B cell (primary cell): Measurements from ENCODE around the gene KLF1. TPM values are rescaled to one million over a fixed set of nuclear protein-coding genes. Genes with fewer than 3 reads are reported as not detected.

ENCODE experiments used
- ATAC-seq: fragments of 200-7000 bp; cut with Tn5 transposase; one replicate; pipeline ENCODE4 v1.10.0; 2021; ENCODE audit warnings: low read depth, mild to moderate bottlenecking, moderate number of reproducible peaks, moderate library complexity
- CTCF ChIA-PET: fragments of 350-600 bp; sonication (Branson Sonifier 250); formaldehyde crosslinking; loops from one replicate; lab custom pipeline; 2021; ENCODE audit warnings: antibody characterized with exemption, inconsistent platforms; lab: Charles Lee
- POLR2A ChIA-PET: fragments of 350-600 bp; sonication (Branson Sonifier 250); formaldehyde crosslinking; loops from one replicate; lab custom pipeline; 2021; ENCODE audit warnings: antibody characterized with exemption; lab: Charles Lee
- DNase-seq: peaks from one replicate; pipeline ENCODE4 v3.0.0; 2013
- H2AFZ ChIP-seq: 2 replicates; pipeline ENCODE4 v1.6.1; 2012; ENCODE audit warnings: mild to moderate bottlenecking, low read depth, low read length; ENCODE audit not compliant: insufficient read depth, poor library complexity, severe bottlenecking
- H3K27ac ChIP-seq, 2 donors: 1 replicate in 1 of 2; 2 replicates in 1 of 2; pipeline ENCODE4 v1.5.1; 2012 to 2013; ENCODE audit warnings: low read length in 2 of 2, mild to moderate bottlenecking in 2 of 2, moderate library complexity in 1 of 2
- H3K27me3 ChIP-seq, 4 experiments: fragments of 200-600 bp in 1 of 4; sonication (generic) in 1 of 4; replicated peaks in 1 of 4; 1 replicate in 2 of 4; 2 replicates in 2 of 4; pipeline versions ENCODE4 v1.6.1 to v1.7.0; 2013 to 2016; ENCODE audit warnings: low read length in 3 of 4, mild to moderate bottlenecking in 2 of 4, mixed read lengths in 1 of 4, moderate library complexity in 1 of 4; ENCODE audit not compliant: insufficient read depth in 4 of 4, control insufficient read depth in 3 of 4; ENCODE audit errors: control extremely low read depth in 1 of 4
- H3K36me3 ChIP-seq, 2 experiments: replicated peaks in 1 of 2; 1 replicate in 1 of 2; 2 replicates in 1 of 2; pipeline versions ENCODE4 v1.6.1 to v1.7.1; 2013; ENCODE audit warnings: low read length in 1 of 2; ENCODE audit not compliant: insufficient read depth in 2 of 2, control insufficient read depth in 1 of 2; ENCODE audit errors: control extremely low read depth in 1 of 2, extremely low read depth in 1 of 2
- H3K4me1 ChIP-seq, 2 donors: fragments of 200-600 bp in 1 of 2; sonication (generic) in 1 of 2; 1 replicate in 1 of 2; 2 replicates in 1 of 2; pipeline versions ENCODE4 v1.5.1 to v1.6.1; 2013 to 2017; ENCODE audit warnings: low read length in 2 of 2; ENCODE audit not compliant: control insufficient read depth in 2 of 2, insufficient read depth in 2 of 2
- H3K4me2 ChIP-seq: replicated peaks from 2 replicates; pipeline ENCODE3; 2012; ENCODE audit warnings: mild to moderate bottlenecking, low read depth, low read length; ENCODE audit not compliant: poor library complexity, severe bottlenecking
- H3K4me3 ChIP-seq, 5 experiments: fragments of 200-600 bp in 1 of 5; sonication (generic) in 1 of 5; 1 replicate in 3 of 5; 2 replicates in 2 of 5; pipeline versions ENCODE4 v1.5.1 to v1.7.0; 2011 to 2016; ENCODE audit warnings: low read length in 4 of 5, mild to moderate bottlenecking in 4 of 5, low read depth in 2 of 5, control low read depth in 1 of 5, moderate library complexity in 1 of 5; ENCODE audit not compliant: insufficient read depth in 1 of 5; ENCODE audit errors: control extremely low read depth in 1 of 5, extremely low read depth in 1 of 5
- H3K79me2 ChIP-seq: fragments of 200-600 bp; sonication (generic); one replicate; pipeline ENCODE4 v1.6.0; 2016; ENCODE audit warnings: low read length; ENCODE audit not compliant: control insufficient read depth, insufficient read depth
- H3K9ac ChIP-seq: fragments of 200-600 bp; sonication (generic); 2 replicates; pipeline ENCODE4 v1.6.1; 2017; ENCODE audit warnings: mild to moderate bottlenecking, low read length, moderate library complexity
- H3K9me3 ChIP-seq, 3 donors: one replicate each; pipeline versions ENCODE4 v1.6.1 to v1.7.1; 2013; ENCODE audit warnings: low read length in 2 of 3; ENCODE audit not compliant: control insufficient read depth in 2 of 3, insufficient read depth in 1 of 3; ENCODE audit errors: control extremely low read depth in 1 of 3
- H4K20me1 ChIP-seq: 2 replicates; pipeline ENCODE4 v1.6.0; 2012; ENCODE audit warnings: mild to moderate bottlenecking, low read length; ENCODE audit not compliant: insufficient read depth, control insufficient read depth, poor library complexity, severe bottlenecking
- H3K27ac Mint-ChIP-seq: one replicate; pipeline ENCODE4 v1.8.0; 2021; ENCODE audit warnings: mixed read lengths
- H3K27me3 Mint-ChIP-seq: one replicate; pipeline ENCODE4 v1.8.0; 2021; ENCODE audit warnings: mixed read lengths
- H3K4me1 Mint-ChIP-seq: one replicate; pipeline ENCODE4 v1.8.0; 2021; ENCODE audit warnings: mixed read lengths
- H3K4me3 Mint-ChIP-seq: one replicate; pipeline ENCODE4 v1.8.0; 2021; ENCODE audit warnings: mixed read lengths
- H3K9me3 Mint-ChIP-seq: one replicate; pipeline ENCODE4 v1.8.0; 2022; ENCODE audit warnings: mixed read lengths; ENCODE audit not compliant: insufficient read depth
- EZH2 ChIP-seq: IDR thresholded peaks from 2 replicates; pipeline ENCODE4 v1.6.1; 2012; ENCODE audit warnings: borderline replicate concordance, low read depth, mild to moderate bottlenecking, moderate library complexity, low read length; ENCODE audit not compliant: insufficient read depth, poor library complexity, severe bottlenecking
- WGBS: methylation state at CpG from one replicate; pipeline ENCODE4 v1.1.5; 2013; ENCODE audit warnings: missing lambda C conversion rate; ENCODE audit not compliant: insufficient coverage; 5-methylcytosine and 5-hydroxymethylcytosine counted together
- intact Hi-C: fragments of 100-400 bp; cut with micrococcal nuclease; formaldehyde crosslinking; loops from one replicate; pipeline ENCODE4 v1.10.0; 2022
- polyA plus RNA-seq: library from polyadenylated mRNA; depleted of rRNA; stranded (reverse); fragments of >200 nt; gene quantifications from 2 replicates; pipeline ENCODE4 v1.2.3, GENCODE V29; 2012
- total RNA-seq, 2 donors: library from RNA; stranded (reverse); fragments of 120-200 nt in 1 of 2; gene quantifications; 1 replicate in 1 of 2; 2 replicates in 1 of 2; pipeline versions ENCODE4 v1.2.3 to v1.2.4, GENCODE V29; 2013 to 2022
- TF ChIP-seq, protein P1 (sequence below): fragments of 200-600 bp; IDR thresholded peaks from one replicate; pipeline ENCODE4 v1.8.0; 2022; ENCODE audit warnings: antibody characterized with exemption, mild to moderate bottlenecking

The KLF1 gene
- total and polyA plus RNA-seq, 2 donors (not counting 1 experiment from before 2014, with no cell fraction given), result not detected

GRCh38 chr19:12912571-12912970 lies 25.6 kb upstream of the KLF1 start:
- H3K27ac Mint-ChIP-seq, result no peak overlapping the region
- no peak overlapping the region for H2AFZ ChIP-seq

GRCh38 chr19:12907166-12907565 lies 20.2 kb upstream of the KLF1 start:
- H3K27ac Mint-ChIP-seq, result no peak overlapping the region
- no peak overlapping the region for H3K4me3 ChIP-seq
- H2AFZ ChIP-seq, result no peak overlapping the region
- no peaks in the 10 kb centered on the region for H3K9me3 ChIP-seq
- H3K27me3 ChIP-seq, result no peaks in the 10 kb centered on the region
- H3K27me3 Mint-ChIP-seq, result no peaks in the 10 kb centered on the region
- no peaks in the 10 kb centered on the region for H3K36me3 ChIP-seq
- H3K4me1 ChIP-seq, result no peaks in the 10 kb centered on the region
- ChIA-PET CTCF (interaction anchor here (0.6 to 0.9 kb wide), 2 partner anchors 55 to 147 kb away, joined by 3 to 4 read pairs; no protein-coding TSS in a partner anchor), POLR2A (interaction anchor here (0.6 kb wide), 1 partner anchor 49 kb away, joined by 5 read pairs; no protein-coding TSS in a partner anchor)
- WGBS, result 96% methylated on average over 9 of the region's 9 CpGs
- intact Hi-C loops, result no loop called here
- H3K4me3 Mint-ChIP-seq, result no peak overlapping the region
- H3K4me1 Mint-ChIP-seq, result no peaks in the 10 kb centered on the region
- H4K20me1 ChIP-seq, result no peaks in the 10 kb centered on the region
- no peak for ATAC-seq
- H3K9me3 Mint-ChIP-seq, result no peaks in the 10 kb centered on the region
- H3K4me2 ChIP-seq, result no peak overlapping the region
- no peak overlapping the region for H3K9ac ChIP-seq
- no peak for DNase-seq
- TF ChIP-seq, protein P1, sequence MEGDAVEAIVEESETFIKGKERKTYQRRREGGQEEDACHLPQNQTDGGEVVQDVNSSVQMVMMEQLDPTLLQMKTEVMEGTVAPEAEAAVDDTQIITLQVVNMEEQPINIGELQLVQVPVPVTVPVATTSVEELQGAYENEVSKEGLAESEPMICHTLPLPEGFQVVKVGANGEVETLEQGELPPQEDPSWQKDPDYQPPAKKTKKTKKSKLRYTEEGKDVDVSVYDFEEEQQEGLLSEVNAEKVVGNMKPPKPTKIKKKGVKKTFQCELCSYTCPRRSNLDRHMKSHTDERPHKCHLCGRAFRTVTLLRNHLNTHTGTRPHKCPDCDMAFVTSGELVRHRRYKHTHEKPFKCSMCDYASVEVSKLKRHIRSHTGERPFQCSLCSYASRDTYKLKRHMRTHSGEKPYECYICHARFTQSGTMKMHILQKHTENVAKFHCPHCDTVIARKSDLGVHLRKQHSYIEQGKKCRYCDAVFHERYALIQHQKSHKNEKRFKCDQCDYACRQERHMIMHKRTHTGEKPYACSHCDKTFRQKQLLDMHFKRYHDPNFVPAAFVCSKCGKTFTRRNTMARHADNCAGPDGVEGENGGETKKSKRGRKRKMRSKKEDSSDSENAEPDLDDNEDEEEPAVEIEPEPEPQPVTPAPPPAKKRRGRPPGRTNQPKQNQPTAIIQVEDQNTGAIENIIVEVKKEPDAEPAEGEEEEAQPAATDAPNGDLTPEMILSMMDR, result no peak
- no peak for TF ChIP-seq EZH2
- H3K79me2 ChIP-seq, result no peaks in the 10 kb centered on the region
- H3K27ac ChIP-seq, result no peak overlapping the region

More at GRCh38 chr19:12912571-12912970, 25.6 kb upstream of the KLF1 start:
- 84% methylated on average over 3 of the region's 4 CpGs for WGBS
- H3K4me1 Mint-ChIP-seq, result peaks cover 14% of the 10 kb centered on the region
- no peak overlapping the region for H3K4me3 ChIP-seq
- H3K27ac ChIP-seq, result no peak overlapping the region
- CTCF ChIA-PET, result interaction anchor here (0.7 to 1.3 kb wide), 2 partner anchors 65 to 177 kb away, joined by 3 to 5 read pairs; no protein-coding TSS in a partner anchor
- POLR2A ChIA-PET, result no interaction called here
- H3K9me3 ChIP-seq, result no peaks in the 10 kb centered on the region
- H3K27me3 Mint-ChIP-seq, result no peaks in the 10 kb centered on the region
- intact Hi-C loops, result no loop called here
- DNase-seq (no peak), ATAC-seq (no peak)
- no peaks in the 10 kb centered on the region for H4K20me1 ChIP-seq
- H3K36me3 ChIP-seq, result no peaks in the 10 kb centered on the region
- H3K9me3 Mint-ChIP-seq, result no peaks in the 10 kb centered on the region
- no peaks in the 10 kb centered on the region for H3K79me2 ChIP-seq
- no peaks in the 10 kb centered on the region for H3K27me3 ChIP-seq
- no peak overlapping the region for H3K9ac ChIP-seq
- no peak overlapping the region for H3K4me2 ChIP-seq
- H3K4me1 ChIP-seq, result peaks cover 9 to 17% of the 10 kb centered on the region in 2 donors
- TF ChIP-seq, protein P1, result no peak
- TF ChIP-seq EZH2, result no peak
- no peak overlapping the region for H3K4me3 Mint-ChIP-seq
